Measurements from ENCODE around the gene COL16A1.

The COL16A1 gene

DNA sequence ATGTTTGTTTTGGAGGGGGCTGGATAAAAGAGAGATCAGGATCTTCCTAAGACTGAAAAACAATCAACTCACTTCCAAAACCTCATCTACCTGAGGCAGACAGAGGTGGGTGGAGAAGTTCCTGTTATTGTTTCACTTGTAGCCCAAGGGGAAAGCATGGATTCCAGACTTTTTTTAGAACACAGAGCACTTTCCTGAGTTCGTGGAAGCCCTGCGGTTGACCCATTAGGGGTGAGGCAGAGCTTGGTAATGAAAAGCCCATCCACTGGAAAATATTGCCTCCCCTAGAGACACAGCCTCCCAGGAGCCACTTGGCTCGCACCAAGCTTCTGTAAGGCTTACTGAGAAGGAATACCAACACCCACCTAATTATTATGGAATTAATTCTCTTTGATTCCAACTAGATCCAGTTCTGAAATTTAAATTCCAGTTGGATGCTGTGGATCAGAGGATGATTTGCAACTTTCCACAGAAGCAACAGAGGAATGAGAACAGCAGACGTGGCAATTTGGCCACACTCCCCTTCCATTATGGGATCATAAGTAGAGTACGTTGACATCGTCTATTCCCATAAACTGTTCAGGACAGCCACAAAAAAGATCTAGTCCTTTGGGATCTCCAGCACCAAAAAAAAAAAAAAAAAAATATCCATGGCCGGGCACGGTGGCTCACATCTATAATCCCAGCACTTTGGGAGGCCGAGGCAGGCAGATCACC is 55.0 kb downstream of the COL16A1 start:
- in situ Hi-C loops (cut with MboI; ENCODE audit: low pct_unique_long_range_greater_than_20kb, low sequenced_read_pairs, unreplicated experiment), result no loop called here
- DNase-seq (ENCODE audit: low spot score), result no peak
- TF ChIP-seq, protein P1, sequence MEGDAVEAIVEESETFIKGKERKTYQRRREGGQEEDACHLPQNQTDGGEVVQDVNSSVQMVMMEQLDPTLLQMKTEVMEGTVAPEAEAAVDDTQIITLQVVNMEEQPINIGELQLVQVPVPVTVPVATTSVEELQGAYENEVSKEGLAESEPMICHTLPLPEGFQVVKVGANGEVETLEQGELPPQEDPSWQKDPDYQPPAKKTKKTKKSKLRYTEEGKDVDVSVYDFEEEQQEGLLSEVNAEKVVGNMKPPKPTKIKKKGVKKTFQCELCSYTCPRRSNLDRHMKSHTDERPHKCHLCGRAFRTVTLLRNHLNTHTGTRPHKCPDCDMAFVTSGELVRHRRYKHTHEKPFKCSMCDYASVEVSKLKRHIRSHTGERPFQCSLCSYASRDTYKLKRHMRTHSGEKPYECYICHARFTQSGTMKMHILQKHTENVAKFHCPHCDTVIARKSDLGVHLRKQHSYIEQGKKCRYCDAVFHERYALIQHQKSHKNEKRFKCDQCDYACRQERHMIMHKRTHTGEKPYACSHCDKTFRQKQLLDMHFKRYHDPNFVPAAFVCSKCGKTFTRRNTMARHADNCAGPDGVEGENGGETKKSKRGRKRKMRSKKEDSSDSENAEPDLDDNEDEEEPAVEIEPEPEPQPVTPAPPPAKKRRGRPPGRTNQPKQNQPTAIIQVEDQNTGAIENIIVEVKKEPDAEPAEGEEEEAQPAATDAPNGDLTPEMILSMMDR (IDR thresholded peaks at IDR 0.05; ENCODE audit: extremely low read depth, insufficient read depth, missing control alignments), result no peak

- in situ Hi-C loops (cut with MboI; ENCODE audit: low pct_unique_long_range_greater_than_20kb, low sequenced_read_pairs, unreplicated experiment), result no loop called here
- TF ChIP-seq, protein P1 (IDR thresholded peaks at IDR 0.05; ENCODE audit: extremely low read depth, insufficient read depth, missing control alignments), result no peak
- no peak for DNase-seq (ENCODE audit: low spot score)
Measured at GRCh38 chr1:31648190-31648589, 55.6 kb downstream of the COL16A1 start.

DNA sequence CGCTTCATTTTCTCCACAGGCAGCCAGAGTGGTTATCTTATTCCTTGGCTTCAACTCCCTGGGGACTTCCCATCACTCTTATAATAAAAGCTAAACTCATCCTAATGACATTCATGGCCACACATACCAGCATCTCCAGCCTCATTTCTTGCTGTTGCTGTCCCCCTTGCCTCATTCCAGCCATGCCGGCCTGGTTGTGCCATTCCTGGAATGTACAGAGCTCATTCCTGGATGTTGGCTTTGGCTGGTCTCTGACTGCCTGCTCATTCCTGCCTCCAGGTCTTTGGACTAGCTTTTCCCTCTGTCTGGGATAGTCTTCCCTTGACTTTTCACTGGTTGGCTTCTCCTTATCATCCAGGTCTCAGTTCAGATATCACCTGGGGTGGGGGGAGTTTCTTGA is 56.7 kb downstream of the COL16A1 start:
- no peak for DNase-seq (ENCODE audit: low spot score)
- in situ Hi-C loops (cut with MboI; ENCODE audit: low pct_unique_long_range_greater_than_20kb, low sequenced_read_pairs, unreplicated experiment), result no loop called here
- TF ChIP-seq, protein P1 (IDR thresholded peaks at IDR 0.05; ENCODE audit: extremely low read depth, insufficient read depth, missing control alignments), result no peak

DNA sequence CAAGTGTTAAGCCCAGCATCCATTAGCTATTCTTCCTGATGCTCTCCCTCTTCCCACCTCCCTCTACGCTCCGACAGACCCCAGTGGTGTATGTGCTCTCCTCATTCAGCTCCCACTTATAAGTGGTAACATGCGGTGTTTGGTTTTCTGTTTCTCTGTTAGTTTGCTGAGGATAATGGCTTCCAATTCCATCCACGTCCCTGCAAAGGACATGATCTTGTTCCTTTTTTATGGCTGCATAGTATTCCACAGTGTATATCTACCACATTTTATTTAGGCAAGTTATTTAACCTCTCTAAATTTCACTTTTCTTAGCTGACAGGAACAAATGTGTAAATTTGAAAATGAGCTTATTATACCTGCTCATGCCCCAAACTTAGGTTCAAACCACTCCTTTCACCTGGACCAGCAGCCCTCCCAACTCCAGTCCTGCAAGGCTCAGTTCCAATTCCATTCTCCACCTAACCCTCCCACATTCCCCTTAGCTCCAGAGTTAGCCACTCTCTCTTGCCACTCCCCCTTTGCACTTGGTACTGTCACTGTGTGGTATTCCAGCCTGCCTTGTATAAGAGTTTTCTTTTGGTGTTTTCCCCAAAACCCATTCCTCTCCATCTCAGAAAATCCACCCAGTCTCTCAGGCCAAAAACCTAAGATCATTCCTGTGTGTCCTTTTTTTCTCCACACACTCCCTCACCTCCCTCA is 57.4 kb downstream of the COL16A1 start:
- in situ Hi-C loops (cut with MboI; ENCODE audit: low pct_unique_long_range_greater_than_20kb, low sequenced_read_pairs, unreplicated experiment), result no loop called here
- TF ChIP-seq, protein P1 (IDR thresholded peaks at IDR 0.05; ENCODE audit: extremely low read depth, insufficient read depth, missing control alignments), result no peak
- no peak for DNase-seq (ENCODE audit: low spot score)

GRCh38 chr1:31645274-31645568 is 58.6 kb downstream of the COL16A1 start:
- TF ChIP-seq, protein P1 (IDR thresholded peaks at IDR 0.05; ENCODE audit: extremely low read depth, insufficient read depth, missing control alignments), result no peak
- DNase-seq (ENCODE audit: low spot score), result no peak
- in situ Hi-C loops (cut with MboI; ENCODE audit: low pct_unique_long_range_greater_than_20kb, low sequenced_read_pairs, unreplicated experiment), result no loop called here

GRCh38 chr1:31644560-31645273 is 59.1 kb downstream of the COL16A1 start, which contains the start of gene PEF1:
Gene PEF1, minus strand, starts transcription at chr1:31644876. Its CDS starts 12 bp downstream, at chr1:31644864.
- TF ChIP-seq, protein P1 (IDR thresholded peaks at IDR 0.05; ENCODE audit: extremely low read depth, insufficient read depth, missing control alignments), result no peak
- DNase-seq (ENCODE audit: low spot score), result peak; percentile 97
- in situ Hi-C loops (cut with MboI; ENCODE audit: low pct_unique_long_range_greater_than_20kb, low sequenced_read_pairs, unreplicated experiment), result no loop called here

All from GM13977 (cell line).